GM18511 (cell line): Measurements from ENCODE around the gene DNAI7.

ENCODE experiments used
- ATAC-seq: cut with Tn5 transposase; IDR thresholded peaks from one replicate; pipeline ENCODE4 v1.9.1; 2021; ENCODE audit warnings: mild to moderate bottlenecking, moderate library complexity; ENCODE audit not compliant: unreplicated experiment

Gene DNAI7

GRCh38 chr12:25195056-25195971 lies at the start of gene DNAI7, which contains the start of gene ETFRF1:
Gene DNAI7 (minus strand): TSS chr12:25195160. CDS start chr12:25195078, 82 bp downstream.
Gene ETFRF1 (plus strand): TSS chr12:25195237. CDS start chr12:25203957, 8,720 bp downstream.
- ATAC-seq: peak; percentile 95

GRCh38 chr12:25243680-25243990 lies 48.7 kb upstream of the DNAI7 start:
- ATAC-seq: no peak

- no peak for ATAC-seq
Observed at GRCh38 chr12:25242981-25243679, 48.2 kb upstream of the DNAI7 start.

GRCh38 chr12:25241167-25242020 lies 46.4 kb upstream of the DNAI7 start:
- peak; percentile 62 for ATAC-seq

GRCh38 chr12:25236626-25237025 lies 41.7 kb upstream of the DNAI7 start:
- no peak for ATAC-seq

GRCh38 chr12:25236190-25236589 lies 41.2 kb upstream of the DNAI7 start:
- no peak for ATAC-seq

- ATAC-seq: no peak
Observed at GRCh38 chr12:25213338-25213737, 18.4 kb upstream of the DNAI7 start.

GRCh38 chr12:25208554-25208953 lies 13.6 kb upstream of the DNAI7 start:
- ATAC-seq: no peak

GRCh38 chr12:25207846-25208245 lies 12.9 kb upstream of the DNAI7 start:
- ATAC-seq: no peak

GRCh38 chr12:25207411-25207810 lies 12.5 kb upstream of the DNAI7 start:
- ATAC-seq: no peak

- no peak for ATAC-seq
Observed at GRCh38 chr12:25202137-25202536, 7.2 kb upstream of the DNAI7 start.

- ATAC-seq: no peak
Observed at GRCh38 chr12:25200703-25201102, 5.7 kb upstream of the DNAI7 start.

GRCh38 chr12:25197608-25198007 lies 2.6 kb upstream of the DNAI7 start:
- no peak for ATAC-seq

- no peak for ATAC-seq
Observed at GRCh38 chr12:25194722-25195055, 271 bp downstream of the DNAI7 start.

- ATAC-seq: no peak
Observed at GRCh38 chr12:25194214-25194613, 746 bp downstream of the DNAI7 start.

GRCh38 chr12:25190793-25191192 lies 4.2 kb downstream of the DNAI7 start:
- no peak for ATAC-seq

GRCh38 chr12:25189656-25190055 lies 5.3 kb downstream of the DNAI7 start:
- no peak for ATAC-seq

GRCh38 chr12:25187781-25188180 lies 7.2 kb downstream of the DNAI7 start:
- no peak for ATAC-seq

- ATAC-seq: peak; percentile 87
Observed at GRCh38 chr12:25186788-25187402, 8.1 kb downstream of the DNAI7 start.

GRCh38 chr12:25186038-25186787 lies 8.7 kb downstream of the DNAI7 start:
- ATAC-seq: peak; percentile 84
